ENCODE measurements around the gene PLEKHA7.

DNA sequence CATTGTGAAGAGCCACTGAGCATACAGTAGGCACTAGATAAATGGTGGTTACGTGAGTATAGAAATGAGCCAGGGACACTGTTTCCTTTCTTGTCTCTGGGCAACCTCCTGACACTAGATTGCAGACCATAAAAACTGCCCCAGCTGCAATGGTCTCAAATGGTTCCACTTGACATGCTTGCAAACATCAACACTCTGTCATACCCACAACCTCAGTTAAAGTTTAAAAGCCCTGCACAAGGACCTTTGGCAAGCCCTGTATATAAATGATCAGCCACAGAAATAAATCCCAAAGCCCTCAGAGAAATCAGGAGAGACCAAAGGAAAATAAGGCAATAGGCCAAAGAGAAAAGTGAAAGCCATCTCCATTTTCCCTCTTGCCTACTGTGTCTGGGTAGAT lies 20.7 kb downstream of the PLEKHA7 start:
- TF ChIP-seq JUND (IDR thresholded peaks at IDR 0.05): no peak
- no peak for TF ChIP-seq CTCF (IDR thresholded peaks at IDR 0.05)
- no peak for TF ChIP-seq REST (IDR thresholded peaks at IDR 0.05; ENCODE audit: low read depth, low read length)
- TF ChIP-seq SIN3A (IDR thresholded peaks at IDR 0.05; ENCODE audit: borderline replicate concordance, low read depth, low read length): no peak
- TF ChIP-seq YY1 (IDR thresholded peaks at IDR 0.05; ENCODE audit: low read depth): no peak
- no peak for TF ChIP-seq SMC3 (IDR thresholded peaks at IDR 0.05; ENCODE audit: low read depth, low read length)
- TF ChIP-seq POLR2AphosphoS5 (IDR thresholded peaks at IDR 0.05; ENCODE audit: low read depth, low read length): no peak
- no peak for TF ChIP-seq NFIC (IDR thresholded peaks at IDR 0.05; ENCODE audit: borderline replicate concordance)
- TF ChIP-seq EP300 (IDR thresholded peaks at IDR 0.05; ENCODE audit: borderline replicate concordance in 1 of 2, low read depth in 1 of 2, low read length in 1 of 2): no peak
- TF ChIP-seq GABPA (IDR thresholded peaks at IDR 0.05; ENCODE audit: low read depth): no peak
